Lower lobe of right lung (tissue), 2 donors: ENCODE data around the gene ANKRD6. TPM values are rescaled to one million over a fixed set of nuclear protein-coding genes. Genes with fewer than 3 reads are reported as not detected.
"Not testable (repeated sequence)": the region's sequence is repeated elsewhere in the genome, so short reads cannot be mapped to it uniquely, and the experiment has no call there.

ENCODE experiments used
- ATAC-seq, 2 donors: fragments of 200-7000 bp; cut with Tn5 transposase; one replicate each; pipeline ENCODE4 v1.9.1; 2020 to 2022; ENCODE audit warnings: mild to moderate bottlenecking in 2 of 2, moderate library complexity in 2 of 2
- DNase-seq: peaks from one replicate; pipeline ENCODE4 v3.0.0-alpha.2; 2020
- H3K27ac ChIP-seq: fragments of 200-600 bp; one replicate; pipeline ENCODE4 v1.8.0; 2022
- H3K27me3 ChIP-seq: fragments of 200-600 bp; one replicate; pipeline ENCODE4 v1.8.0; 2022; ENCODE audit warnings: low read depth
- H3K36me3 ChIP-seq: fragments of 200-600 bp; one replicate; pipeline ENCODE4 v1.8.0; 2022; ENCODE audit warnings: mild to moderate bottlenecking
- H3K4me1 ChIP-seq: fragments of 200-600 bp; one replicate; pipeline ENCODE4 v1.8.0; 2022
- H3K4me3 ChIP-seq: fragments of 200-600 bp; one replicate; pipeline ENCODE4 v1.8.0; 2022; ENCODE audit warnings: mild to moderate bottlenecking
- H3K9me3 ChIP-seq: fragments of 200-600 bp; one replicate; pipeline ENCODE4 v1.8.0; 2022
- CTCF ChIP-seq: fragments of 200-600 bp; IDR thresholded peaks from one replicate; pipeline ENCODE4 v1.8.0; 2022; ENCODE audit warnings: antibody characterized with exemption, mild to moderate bottlenecking
- intact Hi-C: fragments of 100-400 bp; cut with DNase I; formaldehyde crosslinking; loops from one replicate; pipeline ENCODE4 v1.11.0; 2022
- total RNA-seq: library from RNA; stranded (reverse); fragmentation: NEBNext Ultra II Directional; extraction: Animal tissue kit (Norgen Biotek cat#: 25700); gene quantifications from one replicate; pipeline ENCODE4 v1.2.1, GENCODE V29; 2021
- donor health status: DM: no; HTN: yes; CAD: no; lungs with severe emphysema.

Gene ANKRD6
- total RNA-seq, 1 donor from 2014 or later, result 17.7 TPM

- no peak for TF ChIP-seq CTCF
Observed at GRCh38 chr6:89388846-89389245, 44.1 kb upstream of the ANKRD6 start.

GRCh38 chr6:89392823-89393222 lies 40.1 kb upstream of the ANKRD6 start:
- no peak for ATAC-seq
- H3K27ac ChIP-seq, result no peak overlapping the region
- intact Hi-C loops, result no loop called here
- no peaks in the 10 kb centered on the region for H3K36me3 ChIP-seq
- H3K27me3 ChIP-seq, result no peaks in the 10 kb centered on the region
- peaks cover 7% of the 10 kb centered on the region for H3K9me3 ChIP-seq
- H3K4me3 ChIP-seq, result no peak overlapping the region
- DNase-seq, result no peak
- no peak for TF ChIP-seq CTCF
- no peaks in the 10 kb centered on the region for H3K4me1 ChIP-seq

More at GRCh38 chr6:89388846-89389245, 44.1 kb upstream of the ANKRD6 start:
- H3K27ac ChIP-seq, result no peak overlapping the region
- H3K9me3 ChIP-seq, result peaks cover 6% of the 10 kb centered on the region
- no peaks in the 10 kb centered on the region for H3K4me1 ChIP-seq
- no peak overlapping the region for H3K4me3 ChIP-seq
- ATAC-seq, result no peak
- no peak for DNase-seq
- no peaks in the 10 kb centered on the region for H3K27me3 ChIP-seq
- intact Hi-C loops, result no loop called here
- H3K36me3 ChIP-seq, result no peaks in the 10 kb centered on the region

GRCh38 chr6:89393659-89394058 lies 39.3 kb upstream of the ANKRD6 start:
- Histone ChIP-seq H3K27ac (no peak overlapping the region), H3K4me3 (no peak overlapping the region), H3K36me3 (no peaks in the 10 kb centered on the region), H3K9me3 (peaks cover 7% of the 10 kb centered on the region), H3K4me1 (no peaks in the 10 kb centered on the region), H3K27me3 (no peaks in the 10 kb centered on the region)
- ATAC-seq, result no peak
- DNase-seq, result no peak
- intact Hi-C loops, result no loop called here
- TF ChIP-seq CTCF, result no peak

GRCh38 chr6:89397884-89398283 lies 35.1 kb upstream of the ANKRD6 start:
- DNase-seq, H3K36me3 ChIP-seq, H3K4me3 ChIP-seq, ATAC-seq, H3K9me3 ChIP-seq, H3K27me3 ChIP-seq, intact Hi-C loops, H3K4me1 ChIP-seq, H3K27ac ChIP-seq: not testable (repeated sequence)

GRCh38 chr6:89398762-89399525 lies 34.0 kb upstream of the ANKRD6 start:
- intact Hi-C loops, result no loop called here
- H3K4me1 ChIP-seq, result peaks cover 5% of the 10 kb centered on the region
- no peak for TF ChIP-seq CTCF
- H3K9me3 ChIP-seq, result no peaks in the 10 kb centered on the region
- no peak overlapping the region for H3K27ac ChIP-seq
- H3K36me3 ChIP-seq, result no peaks in the 10 kb centered on the region
- DNase-seq (no peak), ATAC-seq (no peak)
- H3K27me3 ChIP-seq, result no peaks in the 10 kb centered on the region
- no peak overlapping the region for H3K4me3 ChIP-seq

GRCh38 chr6:89400050-89400449 lies 32.9 kb upstream of the ANKRD6 start:
- intact Hi-C loops, result no loop called here
- H3K4me3 ChIP-seq, result no peak overlapping the region
- H3K27ac ChIP-seq, result no peak overlapping the region
- no peaks in the 10 kb centered on the region for H3K36me3 ChIP-seq
- peaks cover 5% of the 10 kb centered on the region for H3K4me1 ChIP-seq
- no peak for DNase-seq
- TF ChIP-seq CTCF, result no peak
- H3K9me3 ChIP-seq, result no peaks in the 10 kb centered on the region
- H3K27me3 ChIP-seq, result no peaks in the 10 kb centered on the region
- ATAC-seq, result no peak
